Activated T-cell treated with anti-CD3 and anti-CD28 coated beads for 24 hours (primary cell): ENCODE results near the gene STARD3.

Source experiments
- DNase-seq: peaks from one replicate; pipeline ENCODE4 v3.0.0-alpha.2; 2020; ENCODE audit warnings: low read depth

Gene STARD3

DNA sequence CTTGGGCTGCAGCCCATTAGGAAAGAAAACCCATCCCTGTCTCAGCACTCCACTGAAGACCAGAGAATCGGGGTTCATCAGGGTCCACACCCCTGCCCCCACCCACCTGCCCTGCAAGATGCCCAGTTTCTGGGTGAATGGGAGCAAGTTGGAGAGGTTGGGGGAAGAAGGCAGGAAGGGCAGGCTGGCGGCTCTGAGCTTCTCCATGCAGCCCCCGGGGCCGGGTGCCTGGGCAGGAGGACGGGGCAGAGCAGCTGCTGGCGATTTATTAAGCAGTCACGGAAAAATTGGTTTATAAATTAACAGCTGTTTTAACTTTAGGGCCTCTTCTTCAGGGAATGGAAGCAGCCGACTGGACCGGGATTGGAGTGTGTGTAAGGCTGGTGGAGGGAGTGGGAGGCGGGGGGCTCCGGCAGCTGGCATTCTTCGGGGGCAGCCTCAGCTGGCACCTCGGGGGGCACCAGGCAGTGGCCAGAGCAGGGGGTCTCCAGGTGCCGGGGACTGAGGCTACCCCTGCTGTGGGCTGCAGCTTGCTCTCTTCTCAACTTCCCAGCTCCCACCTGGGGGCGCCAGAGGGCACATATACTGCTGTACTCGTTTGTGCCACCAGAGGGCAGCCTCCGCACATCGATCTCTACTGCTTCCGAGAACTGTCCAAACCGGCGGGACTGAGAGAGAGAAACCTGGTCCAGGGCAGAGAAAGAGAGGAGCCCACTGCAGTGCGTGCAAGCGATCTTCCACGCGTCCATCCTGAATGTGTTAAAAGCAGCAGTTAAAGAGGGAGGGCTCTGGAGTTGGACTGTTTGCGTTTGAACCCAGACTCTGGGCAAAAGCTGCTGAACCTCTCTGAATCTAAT is 15.2 kb upstream of the STARD3 start:
- DNase-seq: peak; percentile 84

DNA sequence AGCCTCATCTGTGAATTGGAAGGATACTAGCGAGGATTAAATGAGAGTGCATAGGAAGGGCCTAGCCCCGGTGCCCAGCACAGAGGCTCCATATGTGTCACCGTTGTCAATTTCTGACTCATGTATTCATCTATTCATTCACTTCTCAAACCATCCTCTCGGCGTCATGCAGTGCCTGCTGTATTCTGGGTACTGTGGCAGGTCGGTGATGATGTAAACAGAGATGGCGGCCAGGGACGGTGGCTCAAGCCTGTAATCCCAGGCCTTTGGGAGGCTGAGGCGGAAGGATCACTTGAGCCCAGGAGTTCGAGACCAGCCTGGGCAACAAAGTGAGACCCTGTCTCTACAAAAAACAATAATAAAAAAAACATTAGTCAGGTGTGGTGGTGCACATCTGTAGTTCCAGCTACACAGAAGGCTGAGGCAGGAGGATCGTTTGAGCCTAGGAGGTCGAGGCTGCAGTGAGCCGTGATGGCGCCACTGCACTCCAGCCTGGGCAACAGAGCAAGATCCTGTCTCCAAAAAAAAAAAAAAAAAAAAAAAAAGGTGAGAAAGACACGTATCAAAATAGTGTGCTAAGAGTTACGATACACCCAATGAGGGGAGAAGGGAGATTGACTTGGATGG is 14.5 kb upstream of the STARD3 start:
- DNase-seq: no peak

DNA sequence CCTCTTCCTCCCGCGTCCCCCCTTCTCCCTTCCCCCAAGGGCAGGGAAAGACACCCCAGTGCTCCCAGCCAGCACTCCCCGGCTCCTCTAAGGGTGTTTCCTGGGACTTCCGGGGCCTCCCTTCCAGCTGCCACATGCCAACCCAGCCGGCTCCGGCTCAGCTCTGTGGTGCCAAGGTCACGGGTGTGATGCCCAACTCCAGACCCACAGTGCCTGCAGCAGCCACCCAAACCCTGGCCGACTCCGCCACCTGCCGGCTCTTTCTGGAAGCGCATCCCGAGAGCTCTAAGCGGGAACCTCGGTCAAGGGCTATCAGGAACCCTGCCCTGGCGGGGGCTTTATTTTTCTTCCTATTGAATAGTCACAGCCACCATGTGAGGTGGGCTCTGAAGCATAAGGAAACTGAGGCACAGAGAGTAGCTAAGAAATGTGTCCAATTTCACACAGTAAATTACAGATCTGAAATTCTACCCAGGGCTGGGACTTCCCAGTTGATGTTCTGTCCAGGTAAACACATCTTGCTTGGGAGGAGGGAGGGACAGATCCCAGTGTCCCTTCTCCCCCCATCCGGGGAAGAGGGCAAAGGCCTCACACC is 13.5 kb upstream of the STARD3 start:
- DNase-seq: peak; percentile 83

DNA sequence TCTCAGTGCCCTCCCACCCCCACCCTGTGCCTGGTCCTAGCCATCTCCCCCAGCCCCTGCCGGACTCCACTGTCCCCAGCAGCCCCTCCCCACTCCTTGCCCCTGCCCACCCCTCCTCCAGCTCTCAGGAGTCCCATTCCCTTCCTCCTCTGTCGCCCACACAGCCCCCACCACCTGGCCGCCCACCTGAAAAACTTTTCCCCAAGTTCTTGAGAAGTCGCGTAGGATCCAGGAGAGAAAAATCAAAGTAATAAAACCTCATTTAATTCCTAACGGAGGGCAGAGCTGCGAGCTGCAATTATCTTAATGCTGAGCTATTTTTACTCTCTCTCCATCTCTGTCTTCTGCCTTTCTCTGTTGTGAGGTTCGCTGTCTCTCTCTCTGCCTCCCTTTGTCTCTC is 12.6 kb upstream of the STARD3 start:
- DNase-seq: no peak

DNA sequence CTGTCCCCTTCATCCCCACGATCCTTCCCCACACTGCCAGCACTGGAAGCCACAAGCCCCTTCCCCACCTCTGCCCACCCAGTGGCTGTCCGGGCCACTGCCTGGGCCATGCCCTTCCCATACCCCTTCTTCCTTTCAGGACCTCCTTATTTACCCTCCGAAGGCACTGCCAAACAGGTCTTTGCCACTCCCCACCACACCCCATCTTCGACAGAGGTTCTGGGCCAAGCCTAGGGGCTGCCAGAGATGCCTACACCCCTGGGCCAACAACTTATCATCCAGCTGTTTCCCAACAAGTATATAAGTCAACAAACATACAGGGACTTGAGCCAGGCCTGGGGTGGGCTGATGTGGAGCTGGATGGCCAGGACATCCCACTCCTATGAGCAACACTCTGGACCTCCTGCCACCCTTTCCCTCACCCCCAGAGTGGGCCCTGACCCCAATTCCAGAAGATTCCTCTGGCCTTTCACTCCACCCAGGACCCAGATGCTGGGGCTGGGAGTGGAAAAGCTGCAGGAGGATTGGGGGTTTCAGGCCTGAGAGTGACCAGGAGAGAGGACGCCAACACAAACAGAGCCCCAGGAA is 11.7 kb upstream of the STARD3 start:
- no peak for DNase-seq

DNA sequence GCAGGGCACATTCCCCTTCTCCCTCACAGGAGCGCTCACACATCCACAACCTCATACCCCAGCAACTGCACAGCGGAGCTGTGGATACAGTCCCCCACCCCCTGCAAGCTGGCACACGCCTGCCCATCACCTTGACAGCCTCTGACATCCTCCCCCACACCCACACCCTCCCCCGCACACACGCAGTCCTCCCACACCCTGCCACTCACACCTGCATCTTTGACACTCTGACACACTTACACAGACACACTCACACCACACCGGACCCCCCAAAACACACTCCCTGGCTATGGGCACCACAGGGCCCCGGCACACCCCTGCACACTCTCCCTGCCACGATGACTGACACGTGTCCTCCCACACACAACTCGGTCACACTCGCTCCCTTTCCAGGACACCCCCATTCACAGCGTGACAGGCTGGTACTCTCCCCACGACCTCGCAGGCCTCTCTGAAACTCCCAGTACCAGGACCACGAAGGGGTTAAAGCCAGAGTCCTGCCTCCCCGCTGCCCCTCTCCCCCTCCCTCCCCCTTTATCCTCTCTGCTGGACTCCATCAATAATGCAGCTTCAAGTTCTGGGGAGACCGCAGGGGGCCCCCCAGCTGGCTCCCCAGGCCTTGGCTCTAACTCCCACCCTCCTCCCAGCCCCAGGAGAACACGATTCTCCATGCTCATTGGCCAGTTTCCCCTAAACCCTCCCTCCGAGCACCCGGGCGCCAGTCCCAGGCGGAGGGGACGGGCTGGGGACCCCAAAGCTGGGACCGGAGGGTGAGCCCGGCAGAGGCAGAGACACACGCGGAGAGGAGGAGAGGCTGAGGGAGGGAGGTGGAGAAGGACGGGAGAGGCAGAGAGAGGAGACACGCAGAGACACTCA is 10.5 kb upstream of the STARD3 start, which contains the start of gene PPP1R1B:
Gene PPP1R1B (plus strand): TSS at position 782 of the 876 bp plus-strand sequence. CDS start 441 bp downstream, outside the sequence.
- DNase-seq: no peak

DNA sequence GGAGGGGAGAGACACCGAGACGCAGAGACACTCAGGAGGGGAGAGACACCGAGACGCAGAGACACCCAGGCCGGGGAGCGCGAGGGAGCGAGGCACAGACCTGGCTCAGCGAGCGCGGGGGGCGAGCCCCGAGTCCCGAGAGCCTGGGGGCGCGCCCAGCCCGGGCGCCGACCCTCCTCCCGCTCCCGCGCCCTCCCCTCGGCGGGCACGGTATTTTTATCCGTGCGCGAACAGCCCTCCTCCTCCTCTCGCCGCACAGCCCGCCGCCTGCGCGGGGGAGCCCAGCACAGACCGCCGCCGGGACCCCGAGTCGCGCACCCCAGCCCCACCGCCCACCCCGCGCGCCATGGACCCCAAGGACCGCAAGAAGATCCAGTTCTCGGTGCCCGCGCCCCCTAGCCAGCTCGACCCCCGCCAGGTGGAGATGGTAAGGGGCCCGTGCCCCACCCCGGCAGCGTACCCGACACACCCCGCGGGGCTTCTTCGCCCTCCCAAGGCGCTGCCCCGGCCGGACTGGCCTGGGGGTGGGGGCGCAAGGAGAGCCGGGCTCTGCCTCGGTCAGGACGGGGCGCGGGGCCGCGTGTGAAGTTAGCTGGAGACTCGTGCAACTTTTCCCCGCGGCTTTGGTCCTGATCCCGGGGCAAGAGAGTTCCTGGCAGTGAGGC is 9.8 kb upstream of the STARD3 start:
- no peak for DNase-seq

DNA sequence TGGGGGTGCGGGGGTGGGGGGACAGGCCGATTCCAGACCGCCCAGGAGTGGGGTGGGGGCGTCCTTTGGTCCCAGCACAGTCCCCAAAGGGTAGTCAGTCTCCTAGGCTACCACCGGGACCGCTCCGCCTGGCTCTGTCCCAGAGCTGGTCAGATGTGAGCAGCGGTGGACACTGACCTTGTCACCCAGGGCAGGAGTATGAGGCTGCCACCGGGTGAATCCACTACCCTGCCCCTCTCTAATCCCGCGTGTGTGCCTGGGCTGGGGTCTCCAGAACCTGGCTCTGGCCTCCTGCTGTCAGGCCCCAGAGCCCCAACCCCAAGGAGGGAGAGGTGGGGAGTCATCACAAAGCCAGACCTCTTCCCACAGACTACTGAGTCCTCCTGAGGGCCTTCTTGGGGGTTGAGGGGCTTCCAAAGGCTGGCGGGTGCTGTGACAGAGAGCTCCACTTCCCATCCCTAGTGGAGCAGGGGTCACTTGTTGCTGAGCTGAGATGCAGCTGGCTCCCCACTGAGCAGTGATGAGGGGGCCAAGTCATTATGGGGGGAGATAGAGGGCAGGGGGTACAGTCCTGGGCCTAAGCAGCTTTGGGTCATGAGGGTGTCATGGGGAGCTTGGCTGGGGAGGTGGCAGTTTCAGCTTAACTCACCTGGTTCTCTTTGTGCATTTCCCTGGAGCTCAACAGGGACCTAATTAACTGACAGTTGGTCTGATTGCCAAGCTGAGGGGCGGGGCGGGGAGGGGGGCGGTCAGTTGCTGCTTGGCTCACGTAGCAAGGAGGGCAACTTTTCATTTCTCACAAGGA is 9.0 kb upstream of the STARD3 start:
- no peak for DNase-seq

DNA sequence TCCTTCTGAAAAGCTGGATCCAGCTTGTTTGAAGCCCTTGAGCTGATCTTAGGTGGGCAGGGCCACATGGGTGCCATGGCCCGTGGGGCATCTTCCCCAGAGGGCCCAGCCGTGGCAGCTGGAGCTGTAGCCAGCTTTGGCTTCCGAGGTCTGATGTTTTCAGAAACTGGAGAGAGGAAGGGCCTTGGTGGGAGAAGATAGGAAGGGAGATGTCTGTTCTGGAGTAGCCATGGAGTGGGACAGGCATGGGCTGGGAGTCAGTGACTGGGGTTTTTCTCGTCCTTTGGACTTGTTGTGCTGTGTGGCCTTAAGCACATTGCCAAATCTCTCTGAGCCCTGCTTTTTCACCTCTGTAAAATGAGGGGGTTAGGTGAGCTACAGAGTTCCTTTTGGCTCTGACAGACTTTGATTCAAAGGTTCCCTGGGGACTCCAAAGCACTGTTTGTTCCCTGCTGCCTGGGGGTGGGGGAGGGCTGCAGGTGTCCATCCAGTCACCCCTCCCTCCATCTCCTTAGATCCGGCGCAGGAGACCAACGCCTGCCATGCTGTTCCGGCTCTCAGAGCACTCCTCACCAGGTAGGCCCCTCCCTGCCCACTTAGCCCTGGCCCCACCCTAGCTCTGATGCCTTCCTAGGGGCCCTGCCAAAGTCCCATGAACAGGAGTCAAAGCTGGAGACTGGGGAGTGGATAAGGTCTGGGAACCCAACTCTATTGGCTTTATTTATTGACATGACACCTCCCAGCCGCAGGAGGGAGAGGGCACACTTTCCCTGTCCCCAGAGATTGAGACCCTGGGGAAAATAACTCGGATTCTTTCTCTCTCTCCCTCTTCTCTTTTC is 8.1 kb upstream of the STARD3 start:
- no peak for DNase-seq

DNA sequence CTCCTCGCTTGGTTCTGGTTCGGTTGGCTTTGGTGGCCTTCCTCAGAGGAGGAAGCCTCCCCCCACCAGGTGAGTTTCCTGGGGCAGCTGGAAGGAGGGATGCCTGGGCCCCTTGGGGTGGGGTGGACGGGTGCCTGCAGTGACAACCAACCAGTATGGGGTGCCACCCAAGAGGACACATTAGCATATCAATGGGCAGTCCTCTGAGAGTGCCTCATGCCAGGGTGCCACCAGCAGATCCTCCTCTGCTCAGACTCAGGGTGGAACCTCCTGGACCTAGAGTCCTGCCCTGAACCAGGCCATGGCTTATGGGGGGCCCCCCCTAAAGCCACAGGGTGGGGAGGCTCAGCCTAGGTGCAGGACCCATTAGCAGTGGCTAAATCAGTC is 7.5 kb upstream of the STARD3 start:
- no peak for DNase-seq

DNA sequence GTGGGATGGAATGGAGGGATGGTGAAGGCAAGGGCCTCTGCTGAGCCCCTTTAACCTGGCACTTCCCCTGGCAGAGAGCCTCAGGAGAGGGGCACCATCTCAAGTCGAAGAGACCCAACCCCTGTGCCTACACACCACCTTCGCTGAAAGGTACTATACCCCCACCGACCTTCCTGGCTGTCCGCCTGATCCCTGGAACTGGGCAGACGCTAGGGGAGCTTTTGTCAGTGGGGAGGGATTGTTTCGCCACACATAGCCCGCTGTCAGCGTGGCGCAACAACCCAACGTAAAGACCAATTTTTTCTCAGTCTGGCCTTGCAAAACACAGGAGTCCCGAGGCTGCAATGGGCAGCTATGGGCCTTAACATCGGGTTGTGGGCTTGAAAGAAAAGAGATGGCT is 7.0 kb upstream of the STARD3 start:
- no peak for DNase-seq

DNA sequence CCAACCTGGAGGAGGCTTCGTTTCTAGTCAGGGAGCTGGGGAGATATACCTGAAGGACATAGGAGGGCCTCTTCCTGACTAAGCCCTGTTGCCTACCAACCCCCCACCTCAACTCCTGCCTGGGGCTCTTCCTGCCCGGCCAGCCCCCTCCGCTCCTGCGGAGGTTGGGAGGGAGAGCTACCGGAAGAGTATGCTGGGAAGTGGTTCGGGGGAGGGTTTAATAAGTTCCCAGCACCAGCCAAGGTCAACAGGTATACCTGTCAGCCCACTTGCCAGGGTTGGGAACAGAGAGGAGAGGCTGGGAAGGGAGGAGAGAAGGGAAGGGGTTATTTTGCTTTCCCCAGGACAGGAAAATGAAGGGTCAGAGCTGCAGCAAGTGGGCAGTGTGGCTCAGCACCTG is 5.5 kb upstream of the STARD3 start:
- no peak for DNase-seq

DNA sequence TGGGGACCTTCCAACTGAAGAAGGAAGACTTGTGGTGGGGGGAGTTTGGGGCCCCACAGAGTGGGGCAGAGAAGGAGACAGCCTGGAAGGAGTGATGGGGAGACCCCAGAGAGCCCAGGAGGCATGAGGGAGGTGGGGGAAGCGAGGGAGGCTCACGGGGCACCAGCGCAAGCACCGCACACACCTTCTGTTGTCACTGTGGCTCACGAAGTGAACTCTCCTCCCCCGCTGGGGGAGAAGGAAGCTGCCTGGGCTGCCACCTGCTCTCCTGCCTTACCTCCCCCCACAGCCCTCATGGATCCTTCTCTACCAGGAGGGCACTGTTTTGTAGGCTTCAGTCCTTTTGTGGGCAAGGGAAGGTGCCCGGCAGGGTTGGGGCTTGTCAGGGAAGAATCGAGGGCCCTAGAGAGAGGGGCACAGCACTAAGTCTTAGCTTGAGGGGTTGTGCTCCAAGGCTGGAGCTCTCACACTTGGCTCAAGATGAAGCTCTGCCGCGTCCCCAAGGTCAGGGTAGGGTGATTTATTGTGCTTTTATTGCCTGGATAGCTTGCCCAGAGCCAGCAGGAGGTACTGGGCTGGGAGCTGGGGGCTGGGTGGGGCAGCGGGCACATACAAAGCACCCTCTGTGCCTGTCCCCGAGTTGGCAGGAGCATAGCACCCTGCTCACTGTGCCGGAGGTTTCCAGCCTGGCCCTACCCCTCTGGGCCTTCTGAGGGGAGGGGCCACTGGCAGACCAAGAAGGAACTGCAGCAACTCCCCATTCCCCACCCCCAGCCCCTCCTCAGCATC is 4.6 kb upstream of the STARD3 start:
- DNase-seq: no peak

DNA sequence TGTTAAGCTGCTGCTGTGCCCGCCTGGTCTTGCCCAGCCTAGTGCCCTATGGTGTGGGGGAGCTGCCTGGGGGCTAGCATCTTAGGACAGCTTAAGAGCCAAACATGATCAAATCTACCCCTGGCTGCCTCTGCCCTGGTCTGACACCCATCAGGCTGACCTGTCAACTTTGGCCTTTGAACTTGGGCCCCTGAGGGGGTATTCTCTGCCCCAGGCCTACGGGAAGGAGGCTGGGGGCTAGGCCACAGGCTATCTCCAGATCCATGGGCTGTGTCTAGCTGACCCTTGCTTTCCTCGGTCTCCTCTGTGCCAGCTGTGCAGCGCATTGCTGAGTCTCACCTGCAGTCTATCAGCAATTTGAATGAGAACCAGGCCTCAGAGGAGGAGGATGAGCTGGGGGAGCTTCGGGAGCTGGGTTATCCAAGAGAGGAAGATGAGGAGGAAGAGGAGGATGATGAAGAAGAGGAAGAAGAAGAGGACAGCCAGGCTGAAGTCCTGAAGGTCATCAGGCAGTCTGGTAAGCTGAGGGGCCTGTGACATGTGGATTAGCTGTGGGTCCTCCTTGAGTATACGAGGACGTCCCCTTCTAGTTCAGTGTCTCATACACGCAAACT is 3.3 kb upstream of the STARD3 start:
- no peak for DNase-seq

DNA sequence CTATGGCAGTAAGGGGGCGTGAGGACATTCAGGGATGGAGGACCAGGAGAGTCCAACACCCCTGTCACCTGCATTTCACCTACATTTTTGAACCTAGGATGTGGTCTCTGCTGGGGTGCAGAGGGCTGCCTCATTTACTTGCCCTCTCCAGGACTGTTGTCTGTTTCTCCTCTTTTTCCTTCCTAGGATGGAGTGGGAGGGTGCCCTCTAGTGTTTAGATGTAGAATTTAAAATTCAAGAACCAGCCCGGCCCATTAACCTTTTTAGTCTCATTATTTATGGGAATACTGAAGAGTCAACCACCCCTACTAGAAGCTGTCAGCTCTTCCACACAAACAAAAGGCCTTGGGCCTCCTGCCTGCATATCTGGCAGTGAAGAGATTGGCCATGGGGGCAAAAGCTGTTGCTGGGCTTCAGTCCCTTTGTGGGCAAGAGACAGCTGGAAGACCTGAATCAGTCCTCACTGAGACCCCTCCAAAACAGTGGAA is 2.5 kb upstream of the STARD3 start:
- no peak for DNase-seq

DNA sequence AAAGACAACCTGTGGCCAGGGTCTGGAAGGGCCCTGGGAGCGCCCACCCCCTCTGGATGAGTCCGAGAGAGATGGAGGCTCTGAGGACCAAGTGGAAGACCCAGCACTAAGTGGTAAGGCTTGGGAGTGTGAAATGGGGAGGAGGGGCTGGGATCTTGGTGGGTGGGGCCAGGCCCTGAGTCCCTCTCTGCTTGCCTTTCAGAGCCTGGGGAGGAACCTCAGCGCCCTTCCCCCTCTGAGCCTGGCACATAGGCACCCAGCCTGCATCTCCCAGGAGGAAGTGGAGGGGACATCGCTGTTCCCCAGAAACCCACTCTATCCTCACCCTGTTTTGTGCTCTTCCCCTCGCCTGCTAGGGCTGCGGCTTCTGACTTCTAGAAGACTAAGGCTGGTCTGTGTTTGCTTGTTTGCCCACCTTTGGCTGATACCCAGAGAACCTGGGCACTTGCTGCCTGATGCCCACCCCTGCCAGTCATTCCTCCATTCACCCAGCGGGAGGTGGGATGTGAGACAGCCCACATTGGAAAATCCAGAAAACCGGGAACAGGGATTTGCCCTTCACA is 1.2 kb upstream of the STARD3 start:
- no peak for DNase-seq

DNA sequence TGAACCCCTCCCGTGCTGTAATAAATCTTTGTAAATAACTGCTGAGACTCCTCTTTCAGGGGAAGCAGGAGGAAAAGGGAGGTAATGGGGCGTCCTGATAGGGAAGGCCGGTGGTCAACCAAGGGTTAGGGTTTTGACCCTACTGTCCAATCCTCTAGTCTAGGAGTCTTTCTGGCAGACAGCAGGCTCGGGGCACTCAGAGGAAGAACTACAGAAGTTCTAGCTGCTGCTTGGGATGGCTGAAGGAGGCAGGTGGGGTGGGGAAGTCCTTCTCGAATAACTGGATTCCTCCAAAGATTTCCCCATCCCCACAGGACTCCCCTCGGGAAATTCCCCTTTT is 387 bp upstream of the STARD3 start:
- DNase-seq: no peak

DNA sequence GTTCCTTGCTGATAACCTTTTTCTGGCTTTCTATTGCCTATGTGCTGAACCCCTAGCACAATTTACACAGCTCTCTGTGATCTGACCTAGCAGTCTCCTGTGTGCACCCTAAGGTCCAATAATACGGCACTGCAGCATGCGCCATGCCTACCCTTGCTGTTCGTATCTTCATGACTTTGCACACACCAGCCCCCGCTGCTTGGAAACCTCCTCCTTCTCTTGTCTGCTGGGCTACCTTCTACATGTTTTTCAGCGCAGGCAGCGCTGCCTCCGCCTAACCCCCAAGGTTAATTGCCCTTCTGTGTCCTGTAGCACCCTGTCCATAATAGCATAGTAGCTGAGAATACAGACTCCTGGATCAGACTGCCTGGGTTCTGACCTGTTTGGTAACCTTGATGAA is 1.4 kb downstream of the STARD3 start:
- no peak for DNase-seq
